BLaER1 (cell line): ENCODE data around the gene SSH2.
"Not testable (repeated sequence)": the region's sequence is repeated elsewhere in the genome, so short reads cannot be mapped to it uniquely, and the experiment has no call there.

ENCODE experiments used
- H3K27ac ChIP-seq: shearing (Covaris generic); formaldehyde crosslinking; 2 replicates; pipeline ENCODE4 v1.8.1; 2022
- H3K27me3 ChIP-seq: shearing (Covaris generic); formaldehyde crosslinking; 2 replicates; pipeline ENCODE4 v1.8.1; 2022
- H3K36me3 ChIP-seq: shearing (Covaris generic); formaldehyde crosslinking; 2 replicates; pipeline ENCODE4 v1.8.1; 2022
- H3K4me1 ChIP-seq: shearing (Covaris generic); formaldehyde crosslinking; 2 replicates; pipeline ENCODE4 v1.8.1; 2022
- H3K4me2 ChIP-seq: shearing (Covaris generic); formaldehyde crosslinking; 2 replicates; pipeline ENCODE4 v1.8.1; 2022
- H3K4me3 ChIP-seq: shearing (Covaris generic); formaldehyde crosslinking; 2 replicates; pipeline ENCODE4 v1.8.1; 2022
- H3K9ac ChIP-seq: shearing (Covaris generic); formaldehyde crosslinking; 2 replicates; pipeline ENCODE4 v1.8.1; 2022
- H3K9me3 ChIP-seq: shearing (Covaris generic); formaldehyde crosslinking; 2 replicates; pipeline ENCODE4 v1.8.1; 2022
- H4K20me1 ChIP-seq: shearing (Covaris generic); formaldehyde crosslinking; 2 replicates; pipeline ENCODE4 v1.8.1; 2022
- Cebpa-rat ChIP-seq: shearing (Covaris generic); IDR thresholded peaks from 2 replicates; pipeline ENCODE4 v1.8.1; 2022

Gene SSH2

DNA sequence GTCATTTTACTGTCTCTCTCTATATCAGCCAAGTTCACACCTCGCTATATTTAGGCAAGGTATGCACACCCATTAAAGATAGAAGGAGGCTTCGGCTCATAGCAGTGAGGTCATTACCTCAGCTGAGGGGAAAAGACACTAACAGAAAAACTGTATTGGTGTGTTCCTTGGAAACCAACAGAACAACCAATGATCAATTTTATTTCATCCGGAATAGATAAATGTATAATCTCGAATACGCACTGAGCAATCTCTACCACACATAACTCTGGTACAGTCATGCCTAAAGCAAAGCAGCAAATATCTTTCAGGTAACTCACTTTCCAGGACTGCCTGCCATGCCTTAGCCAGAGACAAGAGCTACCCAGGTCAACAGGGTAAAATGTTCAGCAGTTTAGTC is 197.4 kb downstream of the SSH2 start:
- H3K9ac ChIP-seq, result no peak overlapping the region

DNA sequence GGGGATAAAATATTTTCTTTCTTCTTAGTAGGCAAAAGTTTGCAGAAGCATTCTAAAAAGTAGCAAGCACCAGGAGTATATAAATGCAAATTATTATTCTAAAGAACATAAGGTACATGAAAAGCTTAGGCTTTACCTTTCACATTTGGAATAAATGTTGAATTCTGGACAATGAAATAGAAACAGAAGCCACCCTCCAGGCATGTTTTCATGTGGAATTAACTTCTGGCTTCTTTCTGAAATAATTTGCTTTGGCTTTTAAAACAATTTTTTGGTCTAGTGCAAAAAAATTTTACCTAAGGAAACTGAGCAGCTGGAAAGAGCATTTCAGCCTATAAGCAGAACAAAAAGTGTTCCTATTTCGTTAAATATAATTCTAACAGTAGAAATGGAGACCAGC is 197.8 kb downstream of the SSH2 start:
- no peak overlapping the region for H3K27ac ChIP-seq
- H3K36me3 ChIP-seq, result peaks cover 55% of the 10 kb centered on the region
- H3K4me3 ChIP-seq, result no peak overlapping the region
- peaks cover 26% of the 10 kb centered on the region for H3K4me1 ChIP-seq
- H3K27me3 ChIP-seq, result no peaks in the 10 kb centered on the region
- H3K9ac ChIP-seq, result no peak overlapping the region
- no peaks in the 10 kb centered on the region for H4K20me1 ChIP-seq
- H3K9me3 ChIP-seq, result peaks cover 25% of the 10 kb centered on the region
- no peak for TF ChIP-seq Cebpa-rat
- H3K4me2 ChIP-seq, result no peak overlapping the region

More for the DNA sequence above, 197.4 kb downstream of the SSH2 start:
- H3K9me3 ChIP-seq, result peaks cover 25% of the 10 kb centered on the region
- H3K27me3 ChIP-seq, result no peaks in the 10 kb centered on the region
- peaks cover 55% of the 10 kb centered on the region for H3K36me3 ChIP-seq
- peaks cover 22% of the 10 kb centered on the region for H3K4me1 ChIP-seq
- no peak for TF ChIP-seq Cebpa-rat
- no peaks in the 10 kb centered on the region for H4K20me1 ChIP-seq
- H3K4me3 ChIP-seq, result no peak overlapping the region
- H3K27ac ChIP-seq, result no peak overlapping the region
- no peak overlapping the region; the same call in 1 of the 2 replicates for H3K4me2 ChIP-seq

DNA sequence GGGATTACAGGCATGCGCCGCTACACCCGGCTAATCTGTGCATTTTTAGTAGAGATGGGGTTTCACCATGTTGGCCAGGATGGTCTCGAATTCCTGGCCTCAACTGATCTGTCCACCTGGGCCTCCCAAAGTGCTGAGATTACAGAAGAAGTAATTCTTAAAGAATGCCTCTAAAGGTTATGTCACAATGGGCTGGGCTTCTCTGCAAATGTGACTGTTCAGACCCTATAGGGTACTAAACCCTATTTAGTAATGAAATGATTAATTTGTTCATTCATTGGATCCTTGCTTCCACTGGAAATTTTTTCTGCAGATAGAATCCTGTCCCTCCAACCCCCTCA is 198.5 kb downstream of the SSH2 start:
- Histone ChIP-seq H3K4me3 (no peak overlapping the region), H3K4me1 (peaks cover 32% of the 10 kb centered on the region), H3K36me3 (peaks cover 55% of the 10 kb centered on the region), H3K4me2 (no peak overlapping the region), H3K27me3 (no peaks in the 10 kb centered on the region), H3K9ac (no peak overlapping the region), H3K27ac (no peak overlapping the region), H4K20me1 (no peaks in the 10 kb centered on the region), H3K9me3 (peaks cover 25% of the 10 kb centered on the region)
- TF ChIP-seq Cebpa-rat, result no peak

DNA sequence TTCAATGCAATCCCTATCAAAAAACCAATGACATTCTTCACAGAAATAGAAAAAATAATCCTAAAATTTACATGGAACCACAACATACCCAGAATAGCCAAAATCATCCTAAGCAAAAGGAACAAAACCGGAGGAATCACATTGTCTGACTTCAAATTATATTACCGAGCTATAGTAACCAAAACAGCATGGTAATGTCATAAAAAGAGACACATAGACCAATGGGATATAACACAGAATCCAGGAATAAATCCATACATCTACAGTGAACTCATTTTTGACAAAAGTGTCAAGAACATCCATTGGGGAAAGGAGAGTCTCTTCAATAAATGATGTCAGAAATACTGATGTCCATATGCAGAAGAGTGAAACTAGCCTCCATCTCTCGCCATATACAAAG is 201.5 kb downstream of the SSH2 start:
- Histone ChIP-seq H3K4me3 (no peak overlapping the region), H3K4me2 (no peak overlapping the region), H3K36me3 (peaks cover 40% of the 10 kb centered on the region), H3K9ac (no peak overlapping the region), H3K9me3 (peaks cover 25% of the 10 kb centered on the region), H3K27me3 (no peaks in the 10 kb centered on the region), H4K20me1 (no peaks in the 10 kb centered on the region), H3K4me1 (peaks cover 47% of the 10 kb centered on the region), H3K27ac (no peak overlapping the region)
- TF ChIP-seq Cebpa-rat, result no peak

DNA sequence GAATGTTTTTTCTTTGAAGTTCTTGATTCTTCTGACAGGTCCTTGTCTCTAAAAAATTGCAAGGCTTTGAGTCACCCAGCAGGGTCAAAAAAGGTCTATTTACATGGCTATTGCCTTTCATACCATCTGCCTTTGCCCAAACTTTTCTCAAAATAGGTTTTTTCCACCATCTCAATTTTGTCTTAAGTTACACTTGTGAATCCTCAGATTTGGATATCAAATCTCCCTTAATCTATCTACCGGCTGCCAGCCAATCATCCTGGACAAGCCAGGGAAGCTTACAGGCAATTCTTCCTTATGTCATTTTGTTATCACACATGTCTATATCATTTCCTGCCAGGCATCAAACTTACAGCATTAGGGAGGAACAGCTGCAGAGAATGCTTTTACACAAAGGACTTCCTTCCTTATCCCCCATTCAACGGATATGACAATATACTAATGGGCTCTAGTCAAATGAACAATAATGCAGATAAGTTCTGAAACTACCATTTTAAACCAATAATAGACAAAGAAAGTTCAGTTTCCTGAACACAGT is 203.2 kb downstream of the SSH2 start:
- peaks cover 52% of the 10 kb centered on the region for H3K4me1 ChIP-seq
- H3K36me3 ChIP-seq, result peaks cover 27% of the 10 kb centered on the region
- no peaks in the 10 kb centered on the region for H3K27me3 ChIP-seq
- peak overlapping the region; percentile 52 for H3K4me2 ChIP-seq
- no peak overlapping the region for H3K4me3 ChIP-seq
- H4K20me1 ChIP-seq, result no peaks in the 10 kb centered on the region
- peak overlapping the region; percentile 75 for H3K27ac ChIP-seq
- peaks cover 25% of the 10 kb centered on the region for H3K9me3 ChIP-seq
- peak overlapping the region; percentile 50; the same call in 1 of the 2 replicates for H3K9ac ChIP-seq
- TF ChIP-seq Cebpa-rat, result no peak

DNA sequence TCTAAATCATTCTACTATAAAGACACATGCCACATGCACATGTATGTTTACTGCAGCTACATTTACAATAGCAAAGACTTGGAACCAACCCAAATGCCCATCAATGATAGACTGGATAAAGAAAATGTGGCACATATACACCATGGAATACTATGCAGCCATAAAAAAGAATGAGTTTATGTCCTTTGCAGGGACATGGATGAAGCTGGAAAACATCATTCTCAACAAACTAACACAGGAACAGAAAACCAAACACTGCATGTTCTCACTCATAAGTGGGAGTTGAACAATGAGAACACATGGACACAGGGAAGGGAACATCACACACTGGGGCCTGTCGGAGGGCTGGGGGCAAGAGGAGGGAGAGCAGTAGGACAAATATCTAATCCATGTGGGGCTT is 204.6 kb downstream of the SSH2 start:
- not testable (repeated sequence) for H3K4me3 ChIP-seq, H3K4me2 ChIP-seq, H4K20me1 ChIP-seq, H3K27me3 ChIP-seq, H3K9ac ChIP-seq
- Histone ChIP-seq H3K9me3 (peaks cover 25% of the 10 kb centered on the region), H3K4me1 (peaks cover 66% of the 10 kb centered on the region), H3K36me3 (peaks cover 26% of the 10 kb centered on the region), H3K27ac (peak overlapping the region; percentile 75; the same call in 1 of the 2 replicates)

DNA sequence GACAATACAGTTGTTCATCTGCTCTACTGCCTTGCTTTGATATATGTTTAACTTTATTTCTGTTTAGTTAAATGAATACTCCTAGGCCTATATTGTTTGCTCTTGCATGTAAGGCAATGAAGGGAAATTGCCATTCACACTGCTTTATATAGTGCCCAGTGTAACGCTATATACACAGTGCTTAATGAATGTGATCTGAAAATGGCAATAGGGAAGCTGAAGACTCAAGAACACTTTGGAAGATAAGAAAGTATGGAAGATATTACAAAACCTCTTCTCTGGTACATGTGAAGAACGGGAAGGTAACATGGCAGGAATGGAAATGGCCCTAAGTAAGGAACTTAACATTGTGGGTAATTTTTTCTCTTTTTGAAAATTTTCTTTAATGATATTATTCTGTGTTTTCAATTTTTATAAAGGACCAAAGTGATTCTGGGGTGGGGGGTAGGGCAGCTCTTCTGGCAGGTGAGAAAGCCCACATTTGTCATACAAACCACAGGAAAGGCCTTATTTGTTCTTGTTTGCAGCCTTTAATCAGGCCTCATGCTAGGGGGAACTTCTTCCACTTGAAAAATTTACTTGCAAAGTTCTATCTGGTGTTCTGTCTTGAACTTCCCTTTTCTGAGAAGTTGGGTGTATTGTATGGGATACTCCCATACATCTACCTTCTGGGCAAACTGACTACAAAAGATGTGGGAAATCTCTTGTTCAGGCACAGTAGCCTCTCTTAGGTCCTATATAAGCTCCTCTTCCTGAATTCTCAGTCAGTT is 206.6 kb downstream of the SSH2 start:
- Histone ChIP-seq H3K4me1 (peaks cover 79% of the 10 kb centered on the region), H3K9me3 (peaks cover 6% of the 10 kb centered on the region), H3K36me3 (peaks cover 15% of the 10 kb centered on the region), H4K20me1 (no peaks in the 10 kb centered on the region), H3K4me3 (no peak overlapping the region), H3K27ac (peak overlapping the region; percentile 92), H3K9ac (peak overlapping the region; percentile 79; the same call in 1 of the 2 replicates), H3K4me2 (peak overlapping the region; percentile 83), H3K27me3 (no peaks in the 10 kb centered on the region)
- no peak for TF ChIP-seq Cebpa-rat

DNA sequence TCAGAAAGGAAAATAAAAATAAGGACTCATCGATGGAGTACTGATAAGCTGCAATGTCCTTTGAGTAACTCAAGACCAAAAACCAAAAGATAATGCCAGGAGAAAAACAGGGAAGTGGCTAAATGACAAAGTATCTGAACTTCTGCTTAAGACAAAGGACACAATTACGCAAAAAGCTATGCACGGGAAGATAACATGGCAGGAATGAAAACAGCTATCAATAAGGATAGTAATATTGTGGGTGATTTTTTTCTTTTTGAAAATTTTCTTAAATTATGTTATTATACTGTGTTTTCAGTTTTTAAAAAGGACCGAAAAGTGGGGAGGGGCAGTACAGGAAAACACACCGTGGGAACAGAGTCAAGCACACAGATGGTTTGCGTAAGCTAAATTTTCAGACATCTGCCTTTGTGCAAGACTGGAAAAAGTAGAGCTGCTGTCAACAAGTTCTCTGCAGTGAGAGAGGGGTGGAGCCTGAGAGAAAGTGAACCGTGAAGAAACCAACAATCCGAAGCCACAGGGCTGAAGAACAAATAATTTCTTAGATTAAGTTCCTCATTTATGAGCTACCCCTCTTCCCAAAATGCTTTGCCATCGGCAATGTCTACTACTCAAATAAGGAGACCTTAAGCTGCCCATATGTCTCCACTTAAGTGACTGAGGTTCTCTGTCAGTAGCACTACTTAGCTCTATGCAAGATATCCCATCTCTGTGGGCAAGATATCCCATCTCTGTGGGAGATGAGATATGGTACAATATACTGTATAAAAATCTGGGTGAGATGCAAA is 207.4 kb downstream of the SSH2 start:
- H3K4me1 ChIP-seq, result peaks cover 77% of the 10 kb centered on the region
- H3K9me3 ChIP-seq, result no peaks in the 10 kb centered on the region
- peaks cover 21% of the 10 kb centered on the region for H3K36me3 ChIP-seq
- no peaks in the 10 kb centered on the region for H3K27me3 ChIP-seq
- H3K27ac ChIP-seq, result peak overlapping the region; percentile 92
- H3K4me3 ChIP-seq, result peak overlapping the region; percentile 56
- peak; percentile 85 for TF ChIP-seq Cebpa-rat
- H3K4me2 ChIP-seq, result peak overlapping the region; percentile 83
- H4K20me1 ChIP-seq, result no peaks in the 10 kb centered on the region
- H3K9ac ChIP-seq, result peak overlapping the region; percentile 79

DNA sequence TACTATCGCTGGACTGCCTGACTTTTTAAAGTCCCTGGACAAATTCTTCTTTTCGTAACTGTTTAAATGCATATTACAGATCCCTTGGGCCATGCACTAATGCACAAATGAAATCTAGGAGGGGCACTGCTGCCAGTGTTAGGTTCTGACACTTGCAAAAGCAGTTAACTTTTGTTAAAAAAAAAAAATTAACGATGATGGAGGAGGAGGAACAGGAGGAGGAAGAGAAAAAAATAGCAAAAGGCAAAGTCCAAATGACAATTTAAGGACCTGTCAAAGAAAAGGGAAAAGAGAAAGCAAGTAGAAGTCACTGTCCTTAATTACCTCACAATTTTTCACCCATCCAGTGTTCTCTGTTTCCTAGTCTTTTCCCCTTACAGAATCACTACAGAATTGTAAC is 209.5 kb downstream of the SSH2 start:
- peak overlapping the region; percentile 92 for H3K27ac ChIP-seq
- no peaks in the 10 kb centered on the region for H3K27me3 ChIP-seq
- H3K4me3 ChIP-seq, result no peak overlapping the region
- no peaks in the 10 kb centered on the region for H3K9me3 ChIP-seq
- H3K4me1 ChIP-seq, result peaks cover 59% of the 10 kb centered on the region
- peak overlapping the region; percentile 83 for H3K4me2 ChIP-seq
- H3K36me3 ChIP-seq, result peaks cover 35% of the 10 kb centered on the region
- H4K20me1 ChIP-seq, result no peaks in the 10 kb centered on the region
- H3K9ac ChIP-seq, result peak overlapping the region; percentile 54
- no peak for TF ChIP-seq Cebpa-rat

DNA sequence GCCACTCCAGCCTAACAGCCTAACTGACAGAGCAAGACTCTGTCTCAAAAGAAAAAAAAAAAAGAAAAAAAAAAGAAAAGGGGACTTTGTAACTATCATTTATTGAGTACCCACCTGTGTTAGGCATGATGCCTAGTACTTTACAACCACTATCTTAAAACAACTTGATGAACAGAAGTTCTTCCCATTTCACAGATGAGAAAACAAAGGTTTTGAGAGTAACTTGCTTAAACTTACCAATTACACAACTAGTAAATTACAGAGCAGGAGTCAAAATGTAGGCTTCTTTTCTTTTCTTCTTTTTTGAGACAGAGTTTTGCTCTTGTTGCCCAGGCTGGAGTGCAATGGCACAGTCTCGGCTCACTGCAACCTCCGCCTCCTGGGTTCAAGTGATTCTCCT is 210.6 kb downstream of the SSH2 start:
- Histone ChIP-seq H3K27ac (no peak overlapping the region), H4K20me1 (no peaks in the 10 kb centered on the region), H3K4me2 (peak overlapping the region; percentile 83; the same call in 1 of the 2 replicates), H3K9me3 (no peaks in the 10 kb centered on the region), H3K36me3 (peaks cover 36% of the 10 kb centered on the region), H3K9ac (no peak overlapping the region), H3K4me3 (no peak overlapping the region), H3K27me3 (no peaks in the 10 kb centered on the region), H3K4me1 (peaks cover 53% of the 10 kb centered on the region)
- TF ChIP-seq Cebpa-rat, result no peak
